Cortex of kidney (tissue), 1 donor: ENCODE measurements around the gene HERPUD1.
"Not testable (repeated sequence)": the region's sequence is repeated elsewhere in the genome, so short reads cannot be mapped to it uniquely, and the experiment has no call there.

ENCODE experiments used
- DNase-seq: peaks from one replicate; lab custom pipeline; 2025; lab: John Stamatoyannopoulos, UW

The HERPUD1 gene

DNA sequence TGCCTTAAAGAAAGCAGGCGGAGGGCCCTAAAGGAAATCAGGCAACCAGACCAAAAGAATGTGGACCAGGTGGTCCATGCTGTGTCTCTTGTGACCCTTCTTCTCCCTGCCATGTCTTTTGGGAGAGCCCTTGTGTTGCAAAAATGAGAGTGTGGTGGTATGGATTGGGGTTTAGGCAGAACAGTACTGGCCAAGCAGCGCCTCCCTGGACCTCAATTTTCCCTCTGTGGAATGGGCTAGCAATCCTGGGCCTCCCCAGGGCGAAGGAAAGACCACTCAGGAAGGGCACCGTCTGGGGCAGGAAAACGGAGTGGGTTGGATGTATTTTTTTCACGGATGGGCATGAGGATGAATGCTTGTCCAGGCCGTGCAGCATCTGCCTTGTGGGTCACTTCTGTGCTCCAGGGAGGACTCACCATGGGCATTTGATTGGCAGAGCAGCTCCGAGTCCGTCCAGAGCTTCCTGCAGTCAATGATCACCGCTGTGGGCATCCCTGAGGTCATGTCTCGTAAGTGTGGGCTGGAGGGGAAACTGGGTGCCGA is 49.9 kb downstream of the HERPUD1 start:
- DNase-seq: no peak

GRCh38 chr16:56982695-56983094 is 50.8 kb downstream of the HERPUD1 start:
- no peak for DNase-seq

DNA sequence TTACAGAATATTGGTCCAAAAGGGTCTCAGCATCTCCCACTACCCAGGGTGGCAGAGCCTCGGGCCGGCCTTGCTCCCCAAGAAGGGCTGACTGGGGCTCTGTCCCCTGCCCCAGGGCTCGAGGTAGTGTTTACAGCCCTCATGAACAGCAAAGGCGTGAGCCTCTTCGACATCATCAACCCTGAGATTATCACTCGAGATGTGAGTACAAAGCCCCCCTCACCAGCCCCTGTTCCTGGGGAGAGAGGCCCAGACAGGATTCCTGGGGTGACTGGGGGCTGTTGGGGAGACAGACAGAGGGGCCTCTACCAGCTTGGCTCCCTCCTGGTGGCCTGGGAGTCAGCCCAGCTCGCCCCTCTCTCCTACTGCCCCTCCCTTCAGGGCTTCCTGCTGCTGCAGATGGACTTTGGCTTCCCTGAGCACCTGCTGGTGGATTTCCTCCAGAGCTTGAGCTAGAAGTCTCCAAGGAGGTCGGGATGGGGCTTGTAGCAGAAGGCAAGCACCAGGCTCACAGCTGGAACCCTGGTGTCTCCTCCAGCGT is 51.3 kb downstream of the HERPUD1 start:
- no peak for DNase-seq

GRCh38 chr16:56984639-56985038 is 52.7 kb downstream of the HERPUD1 start:
- DNase-seq: no peak

DNA sequence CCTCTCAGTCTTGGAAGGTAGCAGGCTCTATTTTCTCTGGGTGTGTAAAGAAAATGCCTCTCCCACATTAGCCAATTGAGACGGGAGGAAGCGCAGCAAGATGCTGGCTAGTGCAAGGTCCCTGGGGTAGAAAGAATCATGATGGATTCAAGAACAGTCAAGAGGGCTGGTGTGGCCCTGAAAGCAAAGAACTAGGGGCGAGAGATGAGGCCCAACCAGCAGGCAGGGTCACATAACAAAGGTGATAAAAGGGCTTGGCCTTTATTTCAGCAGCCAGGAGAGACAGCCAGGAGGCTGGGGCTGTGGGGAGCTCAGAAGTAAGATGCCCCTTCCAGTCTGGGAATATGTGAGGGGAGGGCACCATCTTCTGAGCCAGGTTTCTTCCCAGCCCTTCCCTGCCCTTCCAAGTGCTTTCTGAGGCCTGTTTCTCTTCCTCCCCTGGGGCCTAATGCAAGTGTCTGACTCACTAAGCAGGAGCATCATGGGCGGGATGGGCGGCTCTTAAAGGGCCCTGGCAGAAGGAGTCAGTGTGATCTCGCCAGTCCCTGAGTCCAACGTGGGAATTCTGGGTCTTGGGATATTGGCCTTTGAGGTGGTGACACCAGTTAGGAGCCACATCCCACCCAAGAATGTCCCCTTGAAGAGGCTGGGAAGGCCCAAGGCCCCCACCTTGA is 53.5 kb downstream of the HERPUD1 start:
- DNase-seq: no peak

- no peak for DNase-seq
Observed at GRCh38 chr16:56985962-56986360, 54.0 kb downstream of the HERPUD1 start.

GRCh38 chr16:56986361-56986760 is 54.4 kb downstream of the HERPUD1 start:
- DNase-seq: no peak

GRCh38 chr16:56986908-56987307 is 55.0 kb downstream of the HERPUD1 start:
- DNase-seq: not testable (repeated sequence)

DNA sequence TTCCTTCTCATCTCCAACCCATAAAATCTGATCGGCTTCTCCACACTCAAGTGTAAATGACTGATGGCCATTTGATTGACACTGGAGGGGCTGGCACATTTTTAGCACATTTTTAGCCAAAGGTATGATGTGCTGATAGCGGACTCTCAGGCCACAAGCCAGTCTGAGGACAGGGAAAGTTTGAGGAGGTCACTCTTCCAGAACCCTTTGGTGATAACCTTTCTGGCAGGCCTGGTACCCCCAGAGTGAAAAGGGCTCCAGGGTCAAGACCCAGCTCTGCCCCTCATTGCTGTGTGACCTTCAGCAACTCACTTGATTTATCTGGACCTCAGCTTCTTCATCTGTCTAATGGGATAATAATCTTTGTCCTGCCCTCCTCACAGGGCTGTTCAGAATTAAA is 55.8 kb downstream of the HERPUD1 start:
- DNase-seq: no peak

DNA sequence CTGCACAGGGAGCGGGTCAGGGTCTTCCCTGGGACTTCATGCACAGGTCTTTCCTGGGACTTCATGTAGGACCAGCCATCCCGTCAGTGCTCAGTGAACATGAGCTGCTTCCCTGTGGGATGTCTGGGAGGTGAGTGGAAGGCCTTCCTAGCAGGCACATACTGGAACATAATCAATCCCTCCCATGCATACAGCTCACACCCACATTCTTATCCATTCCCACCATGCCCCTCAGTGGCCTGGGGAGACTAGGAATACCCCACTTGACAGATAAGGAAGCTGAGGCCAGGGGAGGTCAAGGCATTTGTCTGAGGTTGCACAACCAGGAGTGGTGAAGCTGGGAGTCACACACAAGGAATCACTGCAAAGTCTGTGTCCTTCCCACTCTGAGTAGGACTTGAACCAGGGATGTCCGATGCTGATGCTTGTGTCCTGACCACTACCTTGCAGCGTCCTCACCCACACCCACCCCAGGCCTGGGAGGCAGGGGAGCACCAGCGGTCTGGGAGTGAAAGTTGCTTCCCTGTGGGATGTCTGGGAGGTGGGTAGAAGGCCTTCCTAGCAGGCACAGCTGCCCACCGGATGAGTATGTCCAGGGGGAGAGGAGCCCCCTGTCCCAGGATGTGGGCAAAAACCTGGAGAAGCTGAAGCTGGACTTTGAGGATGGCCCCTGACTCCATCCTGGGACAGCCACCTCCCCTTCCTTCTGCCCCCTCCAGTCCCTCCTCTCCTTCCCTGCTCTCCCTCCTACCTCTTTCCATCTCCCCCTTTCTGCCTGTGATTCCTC is 56.4 kb downstream of the HERPUD1 start:
- no peak for DNase-seq

GRCh38 chr16:56988948-56989945 is 57.3 kb downstream of the HERPUD1 start, which contains the start of gene NLRC5:
TSS of gene NLRC5 (plus strand) at chr16:56989557. CDS start at chr16:57020713, 31,156 bp downstream.
- no peak for DNase-seq

- DNase-seq: no peak
Observed at GRCh38 chr16:56989988-56990387, 58.0 kb downstream of the HERPUD1 start.

DNA sequence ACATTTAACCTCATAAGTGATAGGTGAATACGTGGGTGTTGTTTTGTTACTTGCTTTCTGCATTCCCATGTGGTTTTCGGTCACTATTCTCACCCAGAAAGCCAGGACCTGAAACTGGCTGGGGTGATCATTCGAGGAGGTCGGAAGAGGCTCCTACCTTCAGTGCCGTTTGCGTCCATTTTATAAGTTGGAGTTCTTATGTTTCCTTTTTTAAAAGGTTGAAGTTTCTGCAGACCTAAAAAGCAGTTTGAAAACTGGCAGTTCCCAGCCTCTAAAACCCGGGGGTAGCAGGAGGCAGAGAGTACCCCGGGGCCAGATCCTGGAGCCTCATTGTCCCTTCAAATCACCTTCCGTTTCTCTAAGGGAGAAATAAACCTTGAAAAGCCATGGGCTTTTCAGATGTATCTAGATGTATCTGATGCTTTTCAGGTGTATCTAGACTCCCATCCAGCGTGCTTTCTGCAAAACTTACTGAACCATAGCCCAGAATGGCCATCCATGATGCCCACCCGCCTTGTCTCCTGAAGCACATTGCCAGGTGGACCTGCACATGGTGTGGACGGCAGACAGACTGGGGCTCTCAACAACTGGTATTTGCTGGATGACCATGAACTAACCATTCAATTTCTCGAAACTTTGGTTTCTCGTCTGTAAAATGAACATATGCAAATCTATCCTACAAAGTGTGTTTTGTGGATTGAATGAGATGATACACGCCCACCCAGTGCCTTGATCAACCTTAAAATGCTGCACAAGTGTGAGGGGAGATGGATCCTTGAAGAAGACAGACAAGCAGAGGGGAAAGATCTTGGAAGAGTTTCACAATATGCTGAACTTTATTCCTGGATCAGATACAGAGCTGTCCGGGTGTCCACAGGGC is 58.7 kb downstream of the HERPUD1 start:
- no peak for DNase-seq

DNA sequence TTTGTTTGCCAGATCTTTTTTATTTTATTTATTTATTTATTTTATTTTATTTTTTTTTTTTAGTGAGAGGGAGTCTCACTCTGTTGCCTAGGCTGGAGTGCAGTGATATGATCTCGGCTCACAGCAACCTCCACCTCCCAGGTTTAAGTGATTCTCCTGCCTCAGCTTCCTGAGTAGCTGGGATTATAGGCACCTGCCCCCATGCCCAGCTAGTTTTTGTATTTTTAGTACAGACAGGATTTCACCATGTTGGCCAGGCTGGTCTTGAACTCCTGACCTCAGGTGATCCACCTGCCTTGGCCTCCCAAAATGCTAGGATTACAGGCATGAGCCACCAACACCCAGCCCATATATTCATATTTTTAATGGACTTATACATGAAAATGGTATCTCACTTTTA is 60.5 kb downstream of the HERPUD1 start:
- not testable (repeated sequence) for DNase-seq

DNA sequence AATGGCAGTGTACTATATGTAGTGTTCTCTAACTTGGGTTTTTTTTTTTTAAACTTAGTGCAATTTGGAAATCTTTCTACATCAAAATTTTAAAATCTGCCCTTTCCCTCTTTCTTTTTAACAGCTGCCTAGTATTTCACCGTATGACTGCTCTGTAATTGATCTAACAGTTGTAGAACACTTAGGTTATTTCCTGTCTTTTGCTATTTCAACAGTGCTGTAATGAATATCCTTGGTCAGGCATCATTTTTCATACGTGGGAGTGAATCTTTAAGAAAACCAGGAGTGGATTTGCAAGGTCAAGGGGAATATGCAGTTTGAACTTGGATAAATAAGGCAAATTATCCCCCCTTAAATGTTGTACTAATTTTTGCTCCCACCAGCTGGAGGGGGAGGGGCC is 61.3 kb downstream of the HERPUD1 start:
- no peak for DNase-seq

DNA sequence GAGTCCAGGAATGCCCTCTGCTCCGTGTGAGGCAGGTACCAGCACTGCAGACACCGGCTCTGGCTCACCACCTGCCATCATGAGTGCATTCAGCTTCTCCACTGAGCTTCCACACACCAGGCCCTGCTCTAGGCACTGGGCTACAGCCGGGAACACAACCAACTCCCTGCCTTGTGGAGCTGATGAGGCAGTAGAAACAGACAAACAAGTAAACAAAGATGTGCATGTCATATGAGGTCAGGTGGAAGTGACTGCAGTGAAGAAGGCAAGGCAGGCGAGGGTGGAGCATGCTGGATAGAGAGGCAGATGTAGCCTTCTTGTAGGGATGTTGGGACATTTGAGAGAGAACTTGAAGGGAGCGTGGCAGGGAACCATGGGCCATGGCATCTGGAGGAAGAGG is 62.4 kb downstream of the HERPUD1 start:
- DNase-seq: no peak
